HG03571 (cell line): ENCODE measurements around the gene CD164L2.
"Not testable (repeated sequence)": the region's sequence is repeated elsewhere in the genome, so short reads cannot be mapped to it uniquely, and the experiment has no call there.

Source experiments
- ATAC-seq: cut with Tn5 transposase; IDR thresholded peaks from one replicate; pipeline ENCODE4 v1.9.1; 2021; ENCODE audit not compliant: unreplicated experiment

CD164L2 gene

GRCh38 chr1:27391511-27392095 is 8.5 kb upstream of the CD164L2 start:
- ATAC-seq: no peak

- no peak for ATAC-seq
These were observed 5.3 kb upstream of the CD164L2 start for GRCh38 chr1:27388337-27389005.

GRCh38 chr1:27384797-27385196 is 1.7 kb upstream of the CD164L2 start:
- not testable (repeated sequence) for ATAC-seq

- ATAC-seq: no peak
These were observed 528 bp upstream of the CD164L2 start for GRCh38 chr1:27383661-27384060.

GRCh38 chr1:27381969-27382762 is 967 bp downstream of the CD164L2 start:
- ATAC-seq: no peak

- ATAC-seq: no peak
These were observed 2.1 kb downstream of the CD164L2 start for GRCh38 chr1:27380766-27381733.

- ATAC-seq: no peak
These were observed 2.9 kb downstream of the CD164L2 start for GRCh38 chr1:27380224-27380623.

GRCh38 chr1:27379564-27380122 is 3.5 kb downstream of the CD164L2 start:
- no peak for ATAC-seq

GRCh38 chr1:27377760-27378495 is 5.2 kb downstream of the CD164L2 start:
- no peak for ATAC-seq

GRCh38 chr1:27374362-27375086 is 8.6 kb downstream of the CD164L2 start, which contains the start of gene FCN3:
Gene FCN3, minus strand, starts transcription at chr1:27374824. Its CDS starts 6 bp downstream, at chr1:27374818.
- ATAC-seq: no peak

GRCh38 chr1:27372808-27373690 is 10.1 kb downstream of the CD164L2 start:
- ATAC-seq: no peak

GRCh38 chr1:27372022-27372807 is 10.9 kb downstream of the CD164L2 start:
- no peak for ATAC-seq

GRCh38 chr1:27368869-27369582 is 14.1 kb downstream of the CD164L2 start:
- no peak for ATAC-seq

GRCh38 chr1:27367160-27367650 is 15.9 kb downstream of the CD164L2 start:
- ATAC-seq: no peak

- no peak for ATAC-seq
These were observed 16.5 kb downstream of the CD164L2 start, which contains the start of gene MAP3K6 for GRCh38 chr1:27366411-27367159. Gene MAP3K6, minus strand, starts transcription at chr1:27366961. Its CDS starts 364 bp downstream, at chr1:27366597.

- no peak for ATAC-seq
These were observed 17.1 kb downstream of the CD164L2 start for GRCh38 chr1:27366113-27366410.
